Motor neuron (in vitro differentiated cells): ENCODE data around the gene ZNF335. TPM values are rescaled to one million over a fixed set of nuclear protein-coding genes. Genes with fewer than 3 reads are reported as not detected.
"Not testable (repeated sequence)": the region's sequence is repeated elsewhere in the genome, so short reads cannot be mapped to it uniquely, and the experiment has no call there.

Experiments used
- ATAC-seq, 8 experiments: fragments of 200-7000 bp; cut with Tn5 transposase; replicated peaks in 6 of 8; 2 replicates each; pipeline ENCODE4 v1.8.0; 2021; ENCODE audit warnings: mild to moderate bottlenecking in 8 of 8, moderate library complexity in 8 of 8
- H3K27ac ChIP-seq, 2 donors: fragments of 250-450 bp; sonication (Bioruptor Pico); 2 replicates each; pipeline ENCODE4 v1.9.0; 2021; ENCODE audit warnings: antibody characterized with exemption in 2 of 2, mild to moderate bottlenecking in 2 of 2, moderate library complexity in 1 of 2
- H3K4me1 ChIP-seq, 2 donors: fragments of 250-450 bp; sonication (Bioruptor Pico); replicated peaks in 1 of 2; 2 replicates each; pipeline ENCODE4 v1.6.1; 2021; ENCODE audit warnings: antibody characterized with exemption in 2 of 2, mild to moderate bottlenecking in 2 of 2, moderate library complexity in 1 of 2
- H3K4me3 ChIP-seq, 5 donors: fragments of 250-450 bp; sonication (Bioruptor Pico); 2 replicates each; pipeline ENCODE4 v1.9.0; 2021; ENCODE audit warnings: antibody characterized with exemption in 5 of 5, mild to moderate bottlenecking in 5 of 5, moderate library complexity in 4 of 5
- WGBS, 10 experiments: fragments of 450-650 bp; shearing (Covaris generic); methylation state at CpG; one replicate each; pipeline ENCODE4 v1.0.0; 2022; 5-methylcytosine and 5-hydroxymethylcytosine counted together
- in situ Hi-C, 9 experiments: fragments of 400-800 bp; cut with MboI; loops; one replicate each; pipeline ENCODE4 v1.15.0; 2021; ENCODE audit warnings: low sequenced_read_pairs in 9 of 9, low pct_unique_long_range_greater_than_20kb in 2 of 9; ENCODE audit not compliant: unreplicated experiment in 9 of 9
- total RNA-seq, 8 experiments: library from RNA; unstranded; fragments of 300-600 nt; gene quantifications; 2 replicates each; pipeline versions ENCODE4 v1.2.3 to v1.2.4, GENCODE V29; 2022

ZNF335 gene
- total RNA-seq, 8 experiments from 2014 or later: 7.3 to 21.9 (median 12.1) TPM

DNA sequence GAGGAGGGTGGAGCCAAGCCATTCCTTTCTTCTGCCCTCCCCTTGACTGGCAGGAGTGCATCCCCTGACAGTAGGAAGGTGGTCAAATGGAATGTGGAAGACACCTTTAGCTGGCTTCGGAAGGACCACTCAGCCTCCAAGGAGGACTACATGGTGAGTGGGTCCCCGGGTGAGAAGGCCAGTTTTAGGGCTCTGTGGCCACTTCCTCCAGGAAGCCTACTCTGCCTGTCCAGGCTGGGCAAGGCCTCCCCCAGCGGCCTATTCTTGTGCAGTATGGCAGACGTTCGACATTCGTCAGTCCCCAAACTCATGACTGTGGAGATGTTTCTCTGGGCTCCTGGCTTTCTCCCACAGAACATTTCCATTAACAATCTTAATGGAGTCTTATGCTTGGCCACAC, 28.4 kb downstream of the ZNF335 start:
- H3K4me1 ChIP-seq: no peaks in the 10 kb centered on the region
- no peak for ATAC-seq
- in situ Hi-C loops: no loop called here
- no peak overlapping the region for H3K4me3 ChIP-seq
- 79 to 100% (median 97%) methylated on average over 1 to 2 of the region's 6 CpGs; no CpG with 5 or more reads in 6 of the 10 experiments for WGBS, 10 experiments
- no peak overlapping the region for H3K27ac ChIP-seq

DNA sequence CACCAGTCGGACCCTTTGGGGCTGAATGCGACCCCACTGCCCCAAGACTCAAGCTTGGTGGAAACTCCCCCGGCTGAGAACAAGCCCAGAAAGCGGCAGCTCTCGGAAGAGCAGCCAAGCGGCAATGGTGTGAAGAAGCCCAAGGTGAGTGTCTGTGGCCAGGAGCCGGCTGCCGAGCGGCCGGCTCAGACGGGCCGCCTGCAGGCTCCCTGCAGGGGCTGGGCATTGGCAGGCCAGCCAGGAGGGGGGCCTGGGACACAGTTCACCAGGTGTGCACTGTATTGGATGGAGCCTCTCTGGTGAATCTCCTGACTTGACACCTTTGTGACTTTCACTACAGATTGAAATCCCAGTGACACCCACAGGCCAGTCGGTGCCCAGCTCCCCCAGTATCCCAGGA, 31.5 kb downstream of the ZNF335 start:
- no peak overlapping the region for H3K4me3 ChIP-seq
- H3K4me1 ChIP-seq: peaks cover 0 to 4% of the 10 kb centered on the region in 2 donors
- 87 to 93% methylated on average over 8 to 9 of the region's 13 CpGs; no CpG with 5 or more reads in 8 of the 10 experiments for WGBS, 10 experiments
- ATAC-seq: peak in 1 of 8 experiments; percentile 15
- in situ Hi-C loops: no loop called here
- H3K27ac ChIP-seq: no peak overlapping the region

DNA sequence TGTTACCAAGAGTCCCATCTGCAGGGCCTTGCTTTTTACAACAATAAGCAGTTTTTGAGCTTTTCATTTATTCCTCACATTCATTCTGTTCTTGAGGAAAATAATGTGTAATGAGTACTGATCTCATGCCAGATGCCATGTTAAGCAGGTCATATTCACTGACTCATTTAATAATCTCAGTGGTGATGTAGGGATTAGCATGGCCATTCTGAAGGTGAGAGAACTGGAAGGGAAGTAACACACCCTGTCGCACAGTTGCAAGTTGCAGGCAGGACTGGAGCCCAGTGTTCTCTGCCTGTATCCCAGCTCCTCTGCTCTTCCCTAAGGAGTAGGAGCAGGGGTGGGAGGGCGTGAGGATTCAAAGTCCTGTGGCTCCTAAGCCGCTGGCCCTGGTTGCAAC, 31.9 kb downstream of the ZNF335 start:
- H3K27ac ChIP-seq: no peak overlapping the region
- WGBS, 10 experiments: 20 to 100% (median 87%) methylated on average over 1 to 3 of the region's 3 CpGs; no CpG with 5 or more reads in 7 of the 10 experiments
- in situ Hi-C loops: no loop called here

GRCh38 chr20:45938727-45939438, 33.1 kb downstream of the ZNF335 start:
- 86 to 100% (median 95%) methylated on average over 1 to 6 of the region's 13 CpGs; no CpG with 5 or more reads in 4 of the 10 experiments for WGBS, 10 experiments
- no peak overlapping the region for H3K4me3 ChIP-seq
- H3K4me1 ChIP-seq: peaks cover 0 to 4% of the 10 kb centered on the region in 2 donors
- H3K27ac ChIP-seq: no peak overlapping the region
- in situ Hi-C loops: no loop called here
- ATAC-seq: no peak

More for the DNA sequence above, 31.9 kb downstream of the ZNF335 start:
- H3K4me1 ChIP-seq: peaks cover 0 to 4% of the 10 kb centered on the region in 2 donors
- ATAC-seq: no peak
- no peak overlapping the region for H3K4me3 ChIP-seq

DNA sequence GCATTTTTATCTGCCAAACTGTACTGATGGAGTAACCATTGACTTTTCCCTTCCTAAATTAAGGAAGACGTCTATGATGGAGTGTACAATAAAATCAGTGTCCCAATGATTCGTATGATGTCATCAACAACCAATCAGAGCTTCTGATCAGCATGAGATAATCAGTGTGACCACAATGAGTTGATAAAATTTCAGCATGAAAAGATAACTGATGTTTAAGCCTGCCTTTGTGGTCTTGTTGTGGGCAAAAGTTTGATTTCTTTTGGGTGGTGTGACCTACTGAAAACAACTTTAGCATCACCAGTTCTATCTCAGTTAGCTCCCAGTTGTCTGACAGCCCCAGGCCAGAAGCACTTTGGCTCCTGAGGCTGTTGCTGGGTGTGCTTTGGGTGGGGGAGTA, 34.2 kb downstream of the ZNF335 start:
- H3K4me3 ChIP-seq: no peak overlapping the region
- no peak overlapping the region for H3K27ac ChIP-seq

GRCh38 chr20:45935416-45936046, 36.5 kb downstream of the ZNF335 start:
- Histone ChIP-seq H3K27ac (peak overlapping the region; percentile 17 to 100), H3K4me1 (peaks cover 5 to 9% of the 10 kb centered on the region in 2 donors), H3K4me3 (peak overlapping the region; percentile 72 to 95 (median 86))
- in situ Hi-C loops: no loop called here
- 1 to 34% (median 8%) methylated on average over 1 to 21 of the region's 21 CpGs; no CpG with 5 or more reads in 1 of the 10 experiments for WGBS, 10 experiments
- peak; percentile 1 to 32 (median 8) for ATAC-seq

More for the DNA sequence above, 34.2 kb downstream of the ZNF335 start:
- ATAC-seq: no peak
- peaks cover 5 to 9% of the 10 kb centered on the region in 2 donors for H3K4me1 ChIP-seq
- 40 to 78% (median 48%) methylated on average over 1 to 2 of the region's 2 CpGs; no CpG with 5 or more reads in 5 of the 10 experiments for WGBS, 10 experiments
- in situ Hi-C loops: no loop called here

DNA sequence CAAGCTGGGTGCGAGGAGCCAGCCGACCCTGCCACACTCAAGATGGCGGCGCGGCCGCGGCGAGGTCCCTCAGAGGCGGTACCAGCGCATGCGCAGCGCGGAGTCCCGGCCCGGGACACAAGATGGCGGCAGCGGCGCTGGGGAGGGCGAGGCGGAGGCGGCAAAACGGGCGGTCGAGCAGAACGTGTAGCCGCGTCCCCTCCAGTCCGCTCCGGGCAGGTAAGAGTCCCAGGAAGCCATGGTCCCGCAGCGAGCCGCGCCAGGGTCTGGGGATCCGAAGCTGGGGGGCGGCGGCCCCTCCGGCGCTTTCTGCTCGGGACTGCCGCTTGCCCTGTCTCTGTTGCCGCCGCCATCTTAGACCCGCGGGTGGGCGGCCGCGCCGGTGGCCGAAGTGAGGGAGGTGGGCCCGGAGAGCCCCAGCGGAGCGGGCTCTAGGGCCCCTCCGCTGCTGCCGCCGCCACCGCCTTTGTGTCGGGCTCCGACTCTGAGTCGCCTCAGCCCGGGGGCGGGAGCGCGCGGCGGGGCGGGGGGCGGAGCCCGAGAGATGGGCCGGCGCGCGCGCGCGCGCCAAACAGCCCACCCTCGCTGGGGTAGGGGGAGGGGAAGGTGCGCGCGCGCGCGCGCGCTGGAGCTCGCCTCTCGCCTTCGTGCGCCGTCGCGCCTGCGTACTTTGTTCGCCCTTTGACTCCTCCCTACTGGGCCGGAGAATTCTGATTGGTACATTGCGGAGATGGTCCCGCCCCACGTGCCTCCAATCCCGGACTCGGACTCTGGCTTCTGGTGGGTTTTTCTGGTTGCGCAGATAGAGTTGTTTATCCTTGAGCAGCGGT, 37.2 kb downstream of the ZNF335 start, which contains the start of gene PCIF1:
Gene PCIF1, plus strand, starts transcription at position 98 of the 830 bp plus-strand sequence. CDS start 4,317 bp downstream, outside the sequence.
- ATAC-seq: peak; percentile 72 to 84 (median 82)
- WGBS, 10 experiments: 0 to 2% (median 0%) methylated on average over 1 to 9 of the region's 102 CpGs; no CpG with 5 or more reads in 5 of the 10 experiments
- Histone ChIP-seq H3K4me1 (peaks cover 5 to 9% of the 10 kb centered on the region in 2 donors), H3K27ac (peak within 1 kb of the TSS; percentile 99 to 100), H3K4me3 (peak within 1 kb of the TSS; percentile 72 to 95 (median 86))
- in situ Hi-C loops: no loop called here

DNA sequence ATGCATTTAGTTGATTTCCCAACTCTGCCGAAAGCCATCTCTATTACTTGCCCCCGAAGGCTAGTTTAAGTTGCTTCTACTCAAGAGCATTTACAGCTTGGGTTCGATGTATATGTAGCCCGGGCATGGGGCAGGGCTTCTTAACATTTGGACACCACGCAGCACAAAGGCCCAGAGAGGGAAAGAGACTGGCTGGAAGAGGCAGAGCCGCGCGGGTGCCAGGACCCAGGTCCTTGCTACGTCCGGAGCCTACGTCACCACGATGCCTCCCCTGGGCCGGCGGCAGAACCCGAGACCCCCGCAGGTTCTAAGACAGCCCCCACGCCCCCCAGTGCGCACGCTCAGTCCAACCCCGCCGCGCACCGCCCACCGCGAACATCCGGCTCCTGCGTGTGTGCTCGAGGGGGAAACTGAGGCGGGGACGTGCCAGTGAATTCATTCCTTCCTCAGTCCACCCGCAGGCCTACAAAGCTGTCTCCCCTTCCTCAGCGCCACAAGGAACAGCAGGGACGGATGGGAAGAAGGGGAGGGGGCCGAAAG, 37.9 kb downstream of the ZNF335 start:
- H3K4me3 ChIP-seq: peak overlapping the region; percentile 72 to 95 (median 86)
- peak overlapping the region; percentile 99 to 100 for H3K27ac ChIP-seq
- H3K4me1 ChIP-seq: peaks cover 5 to 9% of the 10 kb centered on the region in 2 donors
- in situ Hi-C loops: no loop called here
- WGBS, 10 experiments: 0% methylated on average over 1 to 8 of the region's 34 CpGs; no CpG with 5 or more reads in 7 of the 10 experiments
- ATAC-seq: peak; percentile 14 to 58 (median 46)

DNA sequence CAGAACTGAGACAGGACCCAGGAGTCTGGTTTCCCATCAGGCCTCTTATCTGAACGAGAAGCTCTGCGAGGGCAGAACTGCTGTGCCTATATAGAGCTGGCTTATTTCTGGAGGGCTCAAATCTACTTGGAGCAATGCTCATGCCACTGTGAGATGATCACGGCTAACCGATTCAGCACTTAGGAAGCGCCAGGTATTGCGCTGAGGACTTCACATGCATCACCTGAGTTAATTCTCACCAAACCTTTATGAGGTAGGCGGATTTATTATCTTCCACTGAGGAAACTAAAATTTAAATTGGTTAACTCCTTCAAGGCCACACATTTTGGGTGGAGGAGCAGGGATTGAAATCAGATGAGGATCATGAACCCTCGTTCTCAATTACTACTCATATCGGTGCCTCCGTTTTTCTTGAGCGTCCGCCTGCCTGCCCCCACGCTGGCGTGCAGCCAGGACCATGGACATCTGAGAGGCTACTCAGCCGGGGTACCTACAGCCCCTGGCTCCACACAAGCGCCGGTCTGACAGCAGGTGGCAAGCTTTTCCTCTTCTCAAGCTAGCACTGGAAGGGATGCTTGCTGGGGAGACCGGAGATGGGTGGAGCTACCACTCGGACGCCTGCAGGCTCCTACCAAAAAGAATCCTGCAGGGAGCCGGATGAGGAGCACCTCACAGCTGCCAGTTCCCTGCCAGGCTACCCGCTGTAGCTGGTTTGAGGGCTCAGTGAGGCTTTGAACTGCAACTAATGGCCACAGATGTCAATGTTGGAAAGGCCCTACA, 38.5 kb downstream of the ZNF335 start:
- WGBS, 10 experiments: 0 to 100% (median 33%) methylated on average over 1 to 12 of the region's 22 CpGs; no CpG with 5 or more reads in 3 of the 10 experiments
- ATAC-seq: peak; percentile 14 to 54 (median 44)
- Histone ChIP-seq H3K4me1 (peaks cover 5 to 9% of the 10 kb centered on the region in 2 donors), H3K27ac (peak overlapping the region; percentile 99 to 100), H3K4me3 (peak overlapping the region; percentile 72 to 95 (median 86))
- in situ Hi-C loops: no loop called here

DNA sequence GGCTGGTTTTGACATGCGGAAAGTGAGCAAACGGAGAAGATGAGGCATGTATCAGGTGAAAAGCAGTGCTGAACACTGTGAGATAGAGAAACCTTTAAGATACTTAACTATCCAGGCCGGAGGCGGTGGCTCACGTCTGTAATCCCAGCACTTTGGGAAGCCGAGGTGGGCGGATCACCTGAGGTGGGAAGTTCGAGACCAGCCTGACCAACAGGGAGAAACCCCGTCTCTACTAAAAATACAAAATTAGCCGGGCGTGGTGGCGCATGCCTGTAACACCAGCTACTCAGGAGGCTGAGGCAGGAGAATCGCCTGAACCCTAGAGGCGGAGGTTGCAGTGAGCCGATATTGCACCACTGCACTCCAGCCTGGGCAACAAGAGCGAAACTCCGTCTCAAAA, 40.3 kb downstream of the ZNF335 start:
- in situ Hi-C loops, H3K27ac ChIP-seq, H3K4me3 ChIP-seq, ATAC-seq, H3K4me1 ChIP-seq: not testable (repeated sequence)
- WGBS, 10 experiments: 75 to 100% (median 93%) methylated on average over 1 to 8 of the region's 17 CpGs; no CpG with 5 or more reads in 3 of the 10 experiments

GRCh38 chr20:45927071-45927878, 44.7 kb downstream of the ZNF335 start:
- ATAC-seq: no peak
- WGBS, 10 experiments: 35 to 100% (median 90%) methylated on average over 1 to 10 of the region's 14 CpGs
- Histone ChIP-seq H3K4me3 (no peak overlapping the region), H3K4me1 (no peaks in the 10 kb centered on the region), H3K27ac (no peak overlapping the region)
- in situ Hi-C loops: no loop called here
